GM18502 (cell line): ENCODE data around the gene TLR6.

Source experiments
- ATAC-seq: cut with Tn5 transposase; IDR thresholded peaks from one replicate; pipeline ENCODE4 v1.9.1; 2021; ENCODE audit warnings: mild to moderate bottlenecking; ENCODE audit not compliant: unreplicated experiment, poor library complexity

Gene TLR6

GRCh38 chr4:38856524-38857337 lies at the start of gene TLR6:
Gene TLR6 (minus strand): TSS chr4:38856817. CDS start chr4:38829473, 27,344 bp downstream.
- no peak for ATAC-seq

GRCh38 chr4:38905652-38906385 lies 49.2 kb upstream of the TLR6 start:
- no peak for ATAC-seq

GRCh38 chr4:38904682-38905081 lies 48.1 kb upstream of the TLR6 start:
- ATAC-seq: no peak

- ATAC-seq: no peak
Measured at GRCh38 chr4:38904090-38904666, 47.6 kb upstream of the TLR6 start.

GRCh38 chr4:38902695-38903094 lies 46.1 kb upstream of the TLR6 start:
- peak; percentile 59 for ATAC-seq

GRCh38 chr4:38902221-38902620 lies 45.6 kb upstream of the TLR6 start:
- ATAC-seq: no peak

GRCh38 chr4:38898245-38898644 lies 41.6 kb upstream of the TLR6 start:
- ATAC-seq: no peak

- ATAC-seq: no peak
Measured at GRCh38 chr4:38896940-38897339, 40.3 kb upstream of the TLR6 start.

- ATAC-seq: no peak
Measured at GRCh38 chr4:38894322-38894982, 37.8 kb upstream of the TLR6 start.

GRCh38 chr4:38891051-38891983 lies 34.7 kb upstream of the TLR6 start:
- ATAC-seq: no peak

GRCh38 chr4:38889143-38889542 lies 32.5 kb upstream of the TLR6 start:
- no peak for ATAC-seq

GRCh38 chr4:38884254-38884653 lies 27.6 kb upstream of the TLR6 start:
- ATAC-seq: no peak

- ATAC-seq: no peak
Measured at GRCh38 chr4:38876636-38877035, 20.0 kb upstream of the TLR6 start.

GRCh38 chr4:38873290-38873944 lies 16.8 kb upstream of the TLR6 start:
- no peak for ATAC-seq

GRCh38 chr4:38872620-38873019 lies 16.0 kb upstream of the TLR6 start:
- ATAC-seq: no peak

- ATAC-seq: no peak
Measured at GRCh38 chr4:38871593-38871992, 15.0 kb upstream of the TLR6 start.

GRCh38 chr4:38870098-38870808 lies 13.6 kb upstream of the TLR6 start:
- no peak for ATAC-seq

GRCh38 chr4:38869511-38869910 lies 12.9 kb upstream of the TLR6 start:
- no peak for ATAC-seq
